Activated naive CD4-positive, alpha-beta T cell treated with anti-CD3 and anti-CD28 coated beads, Interleukin-2, amount 50 U/mL, for 72 hours (primary cell): ENCODE measurements around the gene PCBP3. TPM values are rescaled to one million over a fixed set of nuclear protein-coding genes. Genes with fewer than 3 reads are reported as not detected.
"Not testable (repeated sequence)": the region's sequence is repeated elsewhere in the genome, so short reads cannot be mapped to it uniquely, and the experiment has no call there.

Experiments
- ATAC-seq, 2 donors: fragments of 150-1000 bp; cut with Tn5 transposase; 2 replicates each; pipeline ENCODE4 v1.10.0; 2021; ENCODE audit warnings: mild to moderate bottlenecking in 2 of 2, moderate library complexity in 2 of 2
- DNase-seq, 2 donors: peaks; one replicate each; pipeline ENCODE4 v3.0.0; 2021 to 2022; ENCODE audit warnings: low spot score in 2 of 2
- H3K27ac Mint-ChIP-seq, 2 donors: one replicate each; pipeline ENCODE4 v1.8.0; 2022; ENCODE audit warnings: mild to moderate bottlenecking in 2 of 2, mixed read lengths in 2 of 2
- H3K36me3 Mint-ChIP-seq, 2 donors: one replicate each; pipeline ENCODE4 v1.8.0; 2022; ENCODE audit warnings: mixed read lengths in 2 of 2
- H3K9me3 Mint-ChIP-seq, 2 donors: one replicate each; pipeline ENCODE4 v1.8.0; 2022; ENCODE audit warnings: mixed read lengths in 2 of 2
- total RNA-seq, 2 donors: library from RNA; stranded (reverse); gene quantifications; one replicate each; pipeline ENCODE4 v1.2.3, GENCODE V29; 2022

The PCBP3 gene
- total RNA-seq, 2 donors from 2014 or later, result 19.7 to 26.3 TPM

- H3K9me3 Mint-ChIP-seq, result peaks cover 0 to 6% of the 10 kb centered on the region in 2 donors
- H3K27ac Mint-ChIP-seq, result peak overlapping the region in 1 of 2 donors; percentile 7
- peaks cover 0 to 7% of the 10 kb centered on the region in 2 donors for H3K36me3 Mint-ChIP-seq
- no peak for DNase-seq
- ATAC-seq, result no peak
These were observed 20.1 kb upstream of the PCBP3 start for GRCh38 chr21:45623436-45623835.

GRCh38 chr21:45626127-45626526, 17.4 kb upstream of the PCBP3 start:
- not testable (repeated sequence) for DNase-seq, H3K9me3 Mint-ChIP-seq, ATAC-seq, H3K36me3 Mint-ChIP-seq, H3K27ac Mint-ChIP-seq

DNA sequence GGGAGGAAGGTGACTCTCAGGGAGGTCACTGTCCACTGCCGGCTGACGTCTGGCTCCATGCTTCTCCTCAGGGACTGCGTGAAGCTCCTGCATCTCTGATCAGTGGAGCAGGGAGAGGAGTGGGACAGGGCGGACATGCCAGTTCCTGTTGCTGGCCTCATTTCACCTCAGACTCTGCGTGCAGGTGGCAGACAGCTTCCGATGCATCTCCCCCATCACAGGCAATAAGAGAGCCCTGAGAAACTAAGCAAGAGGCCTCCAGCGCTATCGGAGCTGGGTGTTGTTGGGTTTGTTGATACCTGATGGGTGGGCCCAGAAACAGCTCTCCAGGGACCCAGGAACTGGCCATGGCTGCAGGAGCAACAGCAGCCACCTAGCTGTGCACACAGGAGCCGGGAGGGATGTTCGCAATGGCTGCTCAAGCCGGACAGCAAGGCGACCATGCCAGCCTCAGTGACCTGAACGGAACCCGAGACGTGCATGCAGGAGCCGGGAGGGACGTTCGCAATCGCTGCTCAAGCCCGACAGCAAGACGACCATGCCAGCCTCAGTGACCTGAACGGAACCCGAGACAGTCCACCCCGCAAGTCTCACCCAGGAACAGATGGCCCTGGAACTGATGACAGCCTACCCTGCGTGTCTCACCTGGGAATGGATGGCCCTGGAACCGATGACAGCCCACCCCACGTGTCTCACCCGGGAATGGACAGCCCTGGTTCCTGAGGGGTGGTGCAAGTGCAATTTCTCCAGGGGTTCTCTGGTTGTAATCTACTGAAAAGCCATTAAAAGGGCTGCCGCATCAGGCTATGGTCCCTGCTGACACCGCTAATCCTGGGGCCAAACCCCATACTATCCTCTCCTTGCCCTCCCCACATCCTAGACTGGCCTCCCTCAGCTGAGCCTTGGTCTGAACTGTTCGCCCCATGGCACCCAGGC, 14.2 kb upstream of the PCBP3 start:
- H3K27ac Mint-ChIP-seq, result no peak overlapping the region
- no peaks in the 10 kb centered on the region for H3K9me3 Mint-ChIP-seq
- ATAC-seq, result no peak
- no peaks in the 10 kb centered on the region for H3K36me3 Mint-ChIP-seq
- no peak for DNase-seq

DNA sequence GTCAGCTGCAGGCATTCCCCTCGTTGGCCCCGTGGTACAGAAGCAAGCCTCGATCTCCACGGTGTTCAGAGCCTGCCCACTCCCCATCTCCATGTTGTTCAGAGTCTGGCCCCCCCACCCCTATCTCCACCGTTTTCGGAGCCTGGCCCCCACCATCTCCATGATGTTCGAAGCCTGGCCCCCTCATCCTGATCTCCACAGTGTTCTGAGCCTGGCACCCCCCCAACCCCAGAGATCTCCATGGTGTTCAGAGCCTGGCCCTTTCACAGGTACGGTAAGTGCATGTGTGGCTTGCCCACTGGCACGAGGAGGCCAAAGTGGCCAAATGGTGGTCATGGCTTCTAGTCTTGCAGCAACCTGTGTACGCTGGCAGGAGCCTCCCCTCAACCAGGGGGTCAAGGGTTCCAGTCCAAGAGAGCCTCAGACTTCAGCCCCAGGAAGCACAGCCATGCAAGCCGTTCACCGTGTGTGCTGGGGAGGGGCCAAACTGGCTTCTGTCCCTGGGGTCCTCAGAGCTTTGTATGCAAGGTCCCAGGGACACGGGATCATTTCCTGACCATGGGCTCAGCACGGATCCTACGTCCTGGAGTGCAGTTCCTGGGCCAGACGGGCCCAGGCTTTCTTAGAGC, 13.3 kb upstream of the PCBP3 start:
- H3K27ac Mint-ChIP-seq, result no peak overlapping the region
- H3K9me3 Mint-ChIP-seq, result no peaks in the 10 kb centered on the region
- DNase-seq (no peak), ATAC-seq (no peak)
- no peaks in the 10 kb centered on the region for H3K36me3 Mint-ChIP-seq

DNA sequence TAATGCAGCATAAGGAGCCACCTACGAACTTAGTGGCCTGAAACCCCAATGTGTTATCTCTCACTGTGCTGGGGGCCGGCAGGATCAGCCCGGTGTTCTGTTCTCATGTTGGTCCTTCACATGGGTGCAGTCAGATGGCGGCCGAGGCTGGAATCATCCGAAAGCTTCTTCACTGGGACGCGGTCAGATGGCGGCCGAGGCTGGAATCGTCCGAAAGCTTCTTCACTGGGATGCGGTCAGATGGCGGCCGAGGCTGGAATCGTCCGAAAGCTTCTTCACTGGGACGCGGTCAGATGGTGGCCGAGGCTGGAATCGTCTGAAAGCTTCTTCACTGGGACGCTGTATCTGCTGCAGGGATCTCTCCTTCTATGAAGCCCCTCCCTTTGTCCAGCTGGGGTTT, 12.6 kb upstream of the PCBP3 start:
- Mint-ChIP-seq H3K27ac (no peak overlapping the region), H3K9me3 (no peaks in the 10 kb centered on the region), H3K36me3 (no peaks in the 10 kb centered on the region)
- DNase-seq (no peak), ATAC-seq (no peak)

- Mint-ChIP-seq H3K27ac (peak overlapping the region in 1 of 2 donors; percentile 9), H3K36me3 (no peaks in the 10 kb centered on the region), H3K9me3 (no peaks in the 10 kb centered on the region)
- ATAC-seq, result no peak
- DNase-seq, result no peak
These were observed 12.0 kb upstream of the PCBP3 start for GRCh38 chr21:45631540-45631939.

DNA sequence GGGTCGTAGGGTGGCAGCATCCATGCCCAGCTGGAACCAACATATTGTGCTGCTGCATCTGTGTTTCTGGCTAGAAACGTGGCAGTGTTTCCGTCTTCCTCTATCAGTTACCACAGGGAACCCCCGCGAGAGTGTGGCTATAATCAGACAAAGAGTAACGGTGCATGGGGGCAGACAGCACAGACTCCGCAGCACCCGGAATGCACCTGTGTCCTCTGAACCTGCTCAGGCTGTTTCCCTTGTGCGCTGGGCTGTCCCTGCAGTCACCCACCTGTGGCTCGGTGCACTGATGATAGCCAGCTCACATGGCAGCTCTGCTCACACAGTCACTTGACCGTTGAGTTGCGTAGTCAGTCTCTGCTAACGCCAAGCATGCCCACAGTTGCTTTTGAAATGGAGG, 11.4 kb upstream of the PCBP3 start:
- no peaks in the 10 kb centered on the region for H3K36me3 Mint-ChIP-seq
- DNase-seq (no peak), ATAC-seq (peak in 1 of 2 donors; percentile 70)
- peak overlapping the region in 1 of 2 donors; percentile 9 for H3K27ac Mint-ChIP-seq
- no peaks in the 10 kb centered on the region for H3K9me3 Mint-ChIP-seq

- no peaks in the 10 kb centered on the region for H3K36me3 Mint-ChIP-seq
- ATAC-seq (no peak), DNase-seq (no peak)
- H3K9me3 Mint-ChIP-seq, result no peaks in the 10 kb centered on the region
- no peak overlapping the region for H3K27ac Mint-ChIP-seq
These were observed 10.8 kb upstream of the PCBP3 start for GRCh38 chr21:45632637-45633251.

DNA sequence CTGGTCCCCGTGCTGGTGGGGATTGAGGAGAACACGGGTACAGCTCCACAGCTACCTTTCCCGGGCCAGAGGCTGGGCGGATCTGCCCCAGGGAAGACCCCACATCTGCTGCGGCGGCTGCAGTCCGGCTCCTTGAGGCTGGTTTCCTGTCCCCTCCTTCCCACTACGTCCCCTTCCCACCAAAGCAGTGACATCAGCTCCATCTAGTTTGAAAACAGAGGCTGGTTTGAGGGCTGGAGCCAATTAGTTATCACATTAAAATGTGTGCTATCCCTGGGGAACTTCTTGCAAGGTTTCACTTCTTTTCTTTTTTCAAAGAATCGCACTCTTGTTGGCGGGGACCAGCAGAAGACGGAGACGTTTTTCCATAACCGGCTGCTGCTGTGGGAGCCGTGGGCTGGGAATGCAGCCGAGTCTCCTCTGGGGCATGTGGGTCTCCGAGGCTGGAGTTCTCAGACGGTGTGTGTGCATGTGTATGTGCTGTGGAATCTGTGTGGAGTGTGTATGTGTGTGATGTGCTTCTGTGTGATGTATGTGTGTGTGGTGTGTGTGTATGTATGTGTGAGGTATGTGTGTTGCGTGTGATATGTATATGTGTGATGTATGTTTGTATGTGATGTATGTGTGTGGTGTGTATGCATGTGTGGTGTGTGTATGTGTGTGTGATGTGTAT, 8.9 kb upstream of the PCBP3 start:
- Mint-ChIP-seq H3K36me3 (no peaks in the 10 kb centered on the region), H3K27ac (no peak overlapping the region), H3K9me3 (no peaks in the 10 kb centered on the region)
- ATAC-seq (no peak), DNase-seq (no peak)

- ATAC-seq, result no peak
- DNase-seq, result no peak
- Mint-ChIP-seq H3K36me3 (no peaks in the 10 kb centered on the region), H3K27ac (no peak overlapping the region), H3K9me3 (no peaks in the 10 kb centered on the region)
These were observed 8.0 kb upstream of the PCBP3 start for GRCh38 chr21:45635271-45636151.

- H3K36me3 Mint-ChIP-seq, result no peaks in the 10 kb centered on the region
- no peak for DNase-seq
- no peaks in the 10 kb centered on the region for H3K9me3 Mint-ChIP-seq
- no peak for ATAC-seq
- H3K27ac Mint-ChIP-seq, result no peak overlapping the region
These were observed 7.1 kb upstream of the PCBP3 start for GRCh38 chr21:45636459-45636858.

DNA sequence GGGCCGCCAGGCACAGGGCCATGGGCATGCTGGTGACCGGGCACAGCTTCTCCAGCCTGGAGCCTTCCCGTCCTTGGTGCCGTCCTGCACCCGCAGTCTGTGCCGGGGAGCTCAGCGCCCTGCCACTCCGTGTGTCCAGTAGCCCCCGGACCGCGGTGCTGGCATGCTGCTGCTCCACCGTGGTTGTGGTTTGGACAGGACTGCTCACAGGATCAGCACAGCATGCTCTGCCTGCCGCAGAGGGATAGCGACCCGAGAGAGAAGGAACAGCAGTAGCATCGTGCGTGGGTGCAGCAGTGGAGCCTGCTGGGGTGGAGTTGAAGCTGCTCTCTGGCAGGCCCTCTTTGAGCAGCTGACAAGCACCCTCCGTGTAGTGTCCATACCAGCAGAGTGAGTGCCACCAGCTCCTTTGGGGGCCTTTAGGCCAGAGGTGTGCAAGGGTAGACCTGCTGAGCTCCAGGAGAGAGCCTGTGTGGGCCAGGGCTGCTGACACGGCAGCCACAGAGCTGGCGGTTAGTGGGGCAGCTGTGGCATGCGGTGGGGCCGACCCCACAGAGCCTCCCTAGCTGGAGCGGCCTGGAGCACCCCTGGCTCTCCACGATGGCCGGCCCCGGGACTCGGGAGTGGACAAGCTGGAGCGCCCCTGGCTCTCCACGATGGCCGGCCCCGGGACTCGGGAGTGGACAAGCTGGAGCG, 6.4 kb upstream of the PCBP3 start:
- ATAC-seq (peak in 1 of 2 donors; percentile 36), DNase-seq (no peak)
- H3K36me3 Mint-ChIP-seq, result no peaks in the 10 kb centered on the region
- H3K27ac Mint-ChIP-seq, result no peak overlapping the region
- H3K9me3 Mint-ChIP-seq, result no peaks in the 10 kb centered on the region

DNA sequence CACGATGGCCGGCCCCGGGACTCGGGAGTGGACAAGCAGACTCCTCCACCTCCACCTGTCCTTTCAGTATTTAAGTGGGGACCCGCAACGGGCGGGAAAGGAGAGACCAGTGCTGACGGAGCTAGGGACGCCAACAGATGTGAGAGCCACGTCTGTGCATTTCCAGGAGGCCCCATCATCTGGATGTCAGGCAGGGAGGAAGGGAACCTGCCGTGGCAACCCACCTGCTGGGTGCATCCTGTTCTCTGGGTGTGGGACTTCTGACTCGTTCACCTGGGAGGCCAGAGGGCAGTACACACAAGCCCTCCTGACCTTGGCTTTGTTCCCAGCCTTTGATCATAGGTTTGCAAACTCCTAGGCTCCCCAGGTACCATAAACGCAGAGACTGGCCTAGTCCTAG, 5.6 kb upstream of the PCBP3 start:
- H3K27ac Mint-ChIP-seq, result no peak overlapping the region
- H3K36me3 Mint-ChIP-seq, result no peaks in the 10 kb centered on the region
- DNase-seq, result no peak
- no peaks in the 10 kb centered on the region for H3K9me3 Mint-ChIP-seq
- ATAC-seq, result no peak

GRCh38 chr21:45638707-45639106, 4.8 kb upstream of the PCBP3 start:
- DNase-seq (no peak), ATAC-seq (no peak)
- H3K27ac Mint-ChIP-seq, result no peak overlapping the region
- no peaks in the 10 kb centered on the region for H3K9me3 Mint-ChIP-seq
- no peaks in the 10 kb centered on the region for H3K36me3 Mint-ChIP-seq

- Mint-ChIP-seq H3K27ac (no peak overlapping the region), H3K36me3 (no peaks in the 10 kb centered on the region), H3K9me3 (no peaks in the 10 kb centered on the region)
- ATAC-seq (no peak), DNase-seq (no peak)
These were observed 4.1 kb upstream of the PCBP3 start for GRCh38 chr21:45639206-45640000.
